CD4-positive, alpha-beta T cell (primary cell): Measurements from ENCODE around the gene POLH. TPM values are rescaled to one million over a fixed set of nuclear protein-coding genes. Genes with fewer than 3 reads are reported as not detected.
A peak's percentile ranks its signal among the peaks of the same experiment; 100 is the strongest.
"Not testable (repeated sequence)": the region's sequence is repeated elsewhere in the genome, so short reads cannot be mapped to it uniquely, and the experiment has no call there.

ENCODE experiments used
- ATAC-seq: fragments of 200-7000 bp; cut with Tn5 transposase; one replicate; pipeline ENCODE4 v1.10.0; 2022; ENCODE audit warnings: mild to moderate bottlenecking; ENCODE audit not compliant: poor library complexity
- CTCF ChIA-PET: fragments of 350-600 bp; sonication (Branson Sonifier 250); formaldehyde crosslinking; loops from one replicate; lab custom pipeline; 2021; ENCODE audit warnings: antibody characterized with exemption, inconsistent platforms; lab: Charles Lee
- POLR2A ChIA-PET: fragments of 350-600 bp; sonication (Branson Sonifier 250); formaldehyde crosslinking; loops from one replicate; lab custom pipeline; 2021; ENCODE audit warnings: antibody characterized with exemption, inconsistent platforms; lab: Charles Lee
- DNase-seq, 14 experiments: peaks; one replicate each; pipeline ENCODE4 v3.0.0-alpha.2; 2013 to 2020; ENCODE audit warnings: mixed read lengths in 2 of 14
- H3K27ac ChIP-seq, 2 donors: one replicate each; pipeline versions ENCODE4 v1.5.1 to v1.7.0; 2013; ENCODE audit warnings: low read length in 2 of 2, low read depth in 1 of 2, mild to moderate bottlenecking in 1 of 2
- H3K27me3 ChIP-seq, 2 experiments: 1 replicate in 1 of 2; 2 replicates in 1 of 2; pipeline versions ENCODE4 v1.6.1 to v1.7.0; 2013; ENCODE audit warnings: low read length in 2 of 2, control low read depth in 1 of 2, mild to moderate bottlenecking in 1 of 2, moderate library complexity in 1 of 2; ENCODE audit not compliant: insufficient read depth in 2 of 2, control insufficient read depth in 1 of 2
- H3K36me3 ChIP-seq: one replicate; pipeline ENCODE4 v1.6.1; 2013; ENCODE audit warnings: low read length, control low read depth; ENCODE audit not compliant: insufficient read depth
- H3K4me1 ChIP-seq: one replicate; pipeline ENCODE4 v1.6.1; 2013; ENCODE audit warnings: low read length, control low read depth; ENCODE audit not compliant: insufficient read depth
- H3K4me3 ChIP-seq: one replicate; pipeline ENCODE4 v1.5.1; 2013; ENCODE audit warnings: mild to moderate bottlenecking, low read length, moderate library complexity
- H3K9me3 ChIP-seq, 2 experiments: 1 replicate in 1 of 2; 2 replicates in 1 of 2; pipeline versions ENCODE4 v1.6.1 to v1.7.0; 2013; ENCODE audit warnings: low read length in 2 of 2, mild to moderate bottlenecking in 2 of 2, control low read depth in 1 of 2, moderate library complexity in 1 of 2; ENCODE audit not compliant: control insufficient read depth in 1 of 2, insufficient read depth in 1 of 2
- H3K27ac Mint-ChIP-seq: one replicate; pipeline ENCODE4 v1.8.0; 2020; ENCODE audit warnings: mixed read lengths
- H3K27me3 Mint-ChIP-seq: one replicate; pipeline ENCODE4 v1.8.0; 2021; ENCODE audit warnings: mixed read lengths
- H3K36me3 Mint-ChIP-seq: one replicate; pipeline ENCODE4 v1.8.0; 2021; ENCODE audit warnings: low read depth, mixed read lengths
- H3K4me1 Mint-ChIP-seq: one replicate; pipeline ENCODE4 v1.8.0; 2021; ENCODE audit warnings: low read depth, mixed read lengths
- H3K4me3 Mint-ChIP-seq: one replicate; pipeline ENCODE4 v1.8.0; 2020; ENCODE audit warnings: mild to moderate bottlenecking, mixed read lengths
- H3K9me3 Mint-ChIP-seq: one replicate; pipeline ENCODE4 v1.8.0; 2020; ENCODE audit warnings: mixed read lengths
- CTCF ChIP-seq: fragments of 200-600 bp; IDR thresholded peaks from one replicate; pipeline ENCODE4 v1.8.0; 2022; ENCODE audit warnings: antibody characterized with exemption, mild to moderate bottlenecking
- intact Hi-C, 2 experiments: fragments of 100-400 bp; cut with DNase I in 1 of 2; cut with micrococcal nuclease in 1 of 2; formaldehyde crosslinking; loops; one replicate each; pipeline versions ENCODE4 v1.15.1 to v1.9.0; 2023 to 2025; cut with DNase I, micrococcal nuclease
- polyA plus RNA-seq, 2 donors: library from polyadenylated mRNA; unstranded; fragments of 120-200 nt; gene quantifications; one replicate each; pipeline ENCODE4 v1.2.1, GENCODE V29; 2013
- total RNA-seq, 174 experiments: library from RNA in 2 of 174; stranded (reverse) in 2 of 174; gene quantifications; one replicate each; pipeline ENCODE4 v1.2.3 and lab custom pipeline; 2021 to 2026

Gene POLH
- total RNA-seq = 1 to 10 TPM; 4.2 to 4.4 TPM
- polyA plus RNA-seq (2013, experiment 1 of 2) = 18.3 TPM
- 16.4 TPM for polyA plus RNA-seq (2013, experiment 2 of 2)
- total RNA-seq (lab: John Stamatoyannopoulos, UW) = 16.0 to 92.3 (median 45.2) reads per million in 172 experiments

GRCh38 chr6:43575772-43576551 lies at the start of gene POLH, which contains the start of gene XPO5:
POLH (plus strand) TSS chr6:43576185; CDS start chr6:43582320, 6,135 bp downstream.
XPO5 (minus strand) TSS chr6:43576038; CDS start chr6:43575864, 174 bp downstream.
- Mint-ChIP-seq H3K27ac (peak within 1 kb of the TSS; percentile 90), H3K9me3 (no peaks in the 10 kb centered on the region), H3K4me3 (peak within 1 kb of the TSS; percentile 92), H3K36me3 (peaks cover 50% of the 10 kb centered on the region), H3K27me3 (no peaks in the 10 kb centered on the region), H3K4me1 (peaks cover 31% of the 10 kb centered on the region)
- Histone ChIP-seq H3K4me1 (peaks cover 25% of the 10 kb centered on the region), H3K27ac (peak within 1 kb of the TSS; percentile 58 to 75), H3K4me3 (peak within 1 kb of the TSS; percentile 100), H3K9me3 (no peaks in the 10 kb centered on the region), H3K36me3 (peaks cover 20% of the 10 kb centered on the region), H3K27me3 (no peaks in the 10 kb centered on the region)
- ATAC-seq (peak; percentile 95), DNase-seq (peak; percentile 75 to 97 (median 89))
- intact Hi-C loops = loop anchor here in 1 of 2 experiments (1.0 to 10.0 kb wide), 4 partner anchors 53 to 689 kb away; partner anchors contain the start of genes ABCC10, GTPBP2, NFKBIE and POLR1C
- POLR2A ChIA-PET = interaction anchor here (0.8 to 1.6 kb wide), 4 partner anchors 9 to 696 kb away, joined by 3 to 8 read pairs (median 6); partner anchors contain the start of genes GTPBP2, MAD2L1BP and RPL7L1
- CTCF ChIA-PET = interaction anchor here (0.8 kb wide), 1 partner anchor 8 kb away, joined by 3 read pairs; no protein-coding TSS in a partner anchor
- no peak for TF ChIP-seq CTCF

- peaks cover 71% of the 10 kb centered on the region for H3K36me3 Mint-ChIP-seq
- DNase-seq (no peak), ATAC-seq (no peak)
- Histone ChIP-seq H3K27ac (no peak overlapping the region), H3K27me3 (no peaks in the 10 kb centered on the region), H3K9me3 (no peaks in the 10 kb centered on the region), H3K4me1 (no peaks in the 10 kb centered on the region), H3K36me3 (peaks cover 58% of the 10 kb centered on the region), H3K4me3 (no peak overlapping the region)
- CTCF ChIA-PET = no interaction called here
- POLR2A ChIA-PET = interaction anchor here (1.3 kb wide), 1 partner anchor 16 kb away, joined by 4 read pairs; the partner anchor contains the start of genes POLR1C and YIPF3
- no peak for TF ChIP-seq CTCF
- H3K27ac Mint-ChIP-seq = no peak overlapping the region
- H3K27me3 Mint-ChIP-seq = no peaks in the 10 kb centered on the region
- no peaks in the 10 kb centered on the region for H3K4me1 Mint-ChIP-seq
- no peak overlapping the region for H3K4me3 Mint-ChIP-seq
- H3K9me3 Mint-ChIP-seq = no peaks in the 10 kb centered on the region
- intact Hi-C loops = no loop called here
These were observed 43.8 kb upstream of the POLH start for GRCh38 chr6:43532201-43532600.

DNA sequence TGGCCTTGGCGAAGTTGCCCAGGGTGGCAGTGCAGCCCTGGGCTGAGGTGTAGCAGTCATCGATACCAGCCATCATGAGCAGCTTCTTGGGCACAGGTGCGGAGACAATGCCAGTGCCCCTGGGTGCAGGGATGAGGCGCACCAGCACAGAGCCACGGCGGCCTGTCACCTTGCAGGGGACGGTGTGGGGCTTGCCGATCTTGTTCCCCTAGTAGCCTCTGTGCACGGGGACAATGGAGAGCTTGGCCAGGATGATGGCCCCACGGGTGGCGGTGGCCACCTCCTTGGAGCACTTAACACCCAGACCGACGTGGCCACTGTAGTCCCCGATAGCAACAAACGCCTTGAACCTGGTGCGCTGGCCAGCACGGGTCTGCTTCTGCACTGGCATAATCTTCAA lies 37.0 kb upstream of the POLH start:
- POLR2A ChIA-PET = not testable (repeated sequence)

GRCh38 chr6:43539409-43539808 lies 36.6 kb upstream of the POLH start:
- H3K27ac ChIP-seq, H3K9me3 ChIP-seq, ATAC-seq, DNase-seq, H3K4me3 ChIP-seq, H3K27ac Mint-ChIP-seq, CTCF ChIA-PET, H3K4me1 ChIP-seq, intact Hi-C loops, H3K27me3 Mint-ChIP-seq, H3K4me3 Mint-ChIP-seq, H3K9me3 Mint-ChIP-seq, H3K27me3 ChIP-seq, H3K4me1 Mint-ChIP-seq, POLR2A ChIA-PET: not testable (repeated sequence)
- H3K36me3 ChIP-seq = peaks cover 43% of the 10 kb centered on the region
- H3K36me3 Mint-ChIP-seq = peaks cover 60% of the 10 kb centered on the region

More for the DNA sequence above, 37.0 kb upstream of the POLH start:
- H3K27ac Mint-ChIP-seq, H3K4me3 Mint-ChIP-seq, ATAC-seq, H3K9me3 ChIP-seq, H3K27me3 Mint-ChIP-seq, H3K27ac ChIP-seq, intact Hi-C loops, H3K4me1 ChIP-seq, H3K4me1 Mint-ChIP-seq, H3K27me3 ChIP-seq, CTCF ChIA-PET, H3K4me3 ChIP-seq, DNase-seq, H3K9me3 Mint-ChIP-seq: not testable (repeated sequence)
- H3K36me3 Mint-ChIP-seq = peaks cover 57% of the 10 kb centered on the region
- peaks cover 38% of the 10 kb centered on the region for H3K36me3 ChIP-seq
